Small intestine (tissue), 7 donors: ENCODE results near the gene VAPB. TPM values are rescaled to one million over a fixed set of nuclear protein-coding genes. Genes with fewer than 3 reads are reported as not detected.

Source experiments
- DNase-seq, 2 donors: peaks; one replicate each; pipeline versions ENCODE4 v3.0.0 to v3.0.0-alpha.2; 2013
- FAIRE-seq: peaks from 2 replicates; lab custom pipeline; 2012; peaks lifted over from hg19 to GRCh38; lab: Jason Lieb, UNC
- H3K27ac ChIP-seq, 3 donors: one replicate each; pipeline ENCODE4 v1.5.1; 2013; ENCODE audit warnings: low read length in 2 of 3, mild to moderate bottlenecking in 2 of 3, control low read depth in 1 of 3, inconsistent platforms in 1 of 3, low read depth in 1 of 3, moderate library complexity in 1 of 3
- H3K27me3 ChIP-seq, 3 donors: one replicate each; pipeline ENCODE4 v1.6.1; 2013; ENCODE audit warnings: low read length in 3 of 3, inconsistent platforms in 1 of 3; ENCODE audit not compliant: control insufficient read depth in 3 of 3, insufficient read depth in 3 of 3
- H3K36me3 ChIP-seq, 3 donors: one replicate each; pipeline ENCODE4 v1.6.1; 2013; ENCODE audit warnings: low read length in 3 of 3, inconsistent platforms in 1 of 3, low read depth in 1 of 3, mild to moderate bottlenecking in 1 of 3, moderate library complexity in 1 of 3; ENCODE audit not compliant: control insufficient read depth in 3 of 3, insufficient read depth in 2 of 3
- H3K4me1 ChIP-seq, 3 donors: one replicate each; pipeline ENCODE4 v1.6.1; 2013; ENCODE audit warnings: low read length in 2 of 3, inconsistent platforms in 1 of 3, low read depth in 1 of 3, mild to moderate bottlenecking in 1 of 3, moderate library complexity in 1 of 3; ENCODE audit not compliant: control insufficient read depth in 3 of 3, insufficient read depth in 2 of 3
- H3K4me3 ChIP-seq, 3 donors: one replicate each; pipeline ENCODE4 v1.5.1; 2013; ENCODE audit warnings: low read length in 3 of 3, control low read depth in 1 of 3, inconsistent platforms in 1 of 3, low read depth in 1 of 3, mild to moderate bottlenecking in 1 of 3, moderate library complexity in 1 of 3
- H3K9me3 ChIP-seq, 2 donors: one replicate each; pipeline ENCODE4 v1.6.1; 2013; ENCODE audit warnings: low read depth in 1 of 2, low read length in 1 of 2; ENCODE audit not compliant: control insufficient read depth in 2 of 2, insufficient read depth in 1 of 2
- WGBS, 3 donors: extraction: QIAGEN DNeasy Blood & Tissue Kit; methylation state at CpG; one replicate each; pipeline ENCODE4 v1.1.7; 2013; 5-methylcytosine and 5-hydroxymethylcytosine counted together
- polyA plus RNA-seq, 4 donors: library from polyadenylated mRNA; stranded (reverse) in 3 of 4; unstranded in 1 of 4; fragments of 200-250 nt in 3 of 4; fragments of 120-200 nt in 1 of 4; gene quantifications; one replicate each; pipeline versions ENCODE4 v1.2.1 to v1.2.3, GENCODE V29; 2013
- donor health status: healthy with polysubstance abuse.
- donor health status: control.
- donor health status: control.
- donor health status: Bipolar disorder and iron deficiency.
- donor health status: healthy.

Gene VAPB
- polyA plus RNA-seq, 4 donors = 36.5 to 39.2 (median 37.8) TPM

DNA sequence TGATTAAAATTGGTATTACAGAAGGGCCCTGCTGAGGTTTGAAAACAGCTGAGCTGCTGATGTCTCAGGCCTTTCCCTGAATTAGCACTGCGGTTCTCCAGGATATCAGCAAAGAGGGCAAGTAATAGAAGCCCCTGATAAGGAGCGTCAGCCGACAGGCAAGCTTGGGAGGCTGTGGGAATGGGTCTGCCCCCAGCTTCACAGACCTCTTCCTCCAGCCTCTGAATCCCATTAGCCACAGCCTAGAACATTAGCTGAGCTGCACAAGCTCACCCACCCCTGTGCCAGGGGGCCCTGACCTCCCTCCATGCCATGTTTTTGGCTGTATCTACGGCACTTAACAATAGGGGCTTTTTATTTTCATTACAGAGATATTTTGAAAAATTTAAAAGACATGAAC lies 59.9 kb downstream of the VAPB start:
- DNase-seq (no peak), FAIRE-seq (no peak)
- WGBS, 3 donors = 65 to 72% (median 70%) methylated on average over 4 of the region's 4 CpGs
- Histone ChIP-seq H3K36me3 (peaks cover 2 to 25% (median 8%) of the 10 kb centered on the region in 3 donors), H3K9me3 (no peaks in the 10 kb centered on the region), H3K27ac (no peak overlapping the region), H3K4me1 (no peaks in the 10 kb centered on the region), H3K27me3 (no peaks in the 10 kb centered on the region), H3K4me3 (no peak overlapping the region)

DNA sequence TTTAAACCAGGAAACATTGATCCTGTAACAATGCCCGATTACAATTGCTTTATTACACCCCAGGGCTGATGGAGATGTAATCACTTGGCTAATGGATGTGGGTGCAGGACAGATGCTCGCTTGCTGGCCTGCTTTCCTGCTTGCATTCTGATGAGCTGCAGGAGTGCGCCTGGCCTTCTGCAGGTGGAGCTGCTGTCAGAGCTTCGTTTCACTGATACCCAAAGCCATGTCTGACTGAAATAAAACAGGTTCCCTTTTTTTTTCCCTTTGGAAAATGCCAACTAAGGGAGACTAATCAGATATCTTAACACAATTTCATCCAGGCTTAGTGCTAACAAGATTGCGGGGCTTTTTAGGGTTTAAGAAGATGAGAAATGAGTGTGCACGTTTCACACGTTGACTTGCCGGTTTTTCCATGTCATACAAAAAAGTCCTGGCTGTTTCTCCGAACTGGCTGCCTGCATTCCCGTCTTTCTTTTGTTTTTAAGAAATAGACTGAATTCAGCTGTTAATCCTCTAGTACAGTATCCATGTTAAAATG lies 60.7 kb downstream of the VAPB start:
- DNase-seq (no peak), FAIRE-seq (no peak)
- H3K4me1 ChIP-seq = no peaks in the 10 kb centered on the region
- H3K27ac ChIP-seq = no peak overlapping the region
- peaks cover 2 to 20% (median 3%) of the 10 kb centered on the region in 3 donors for H3K36me3 ChIP-seq
- no peaks in the 10 kb centered on the region for H3K9me3 ChIP-seq
- no peak overlapping the region for H3K4me3 ChIP-seq
- H3K27me3 ChIP-seq = no peaks in the 10 kb centered on the region
- 46 to 60% (median 57%) methylated on average over 10 of the region's 10 CpGs for WGBS, 3 donors

- 67 to 75% (median 67%) methylated on average over 10 of the region's 10 CpGs for WGBS, 3 donors
- Histone ChIP-seq H3K27ac (no peak overlapping the region), H3K4me3 (no peak overlapping the region), H3K4me1 (no peaks in the 10 kb centered on the region), H3K9me3 (no peaks in the 10 kb centered on the region), H3K27me3 (no peaks in the 10 kb centered on the region), H3K36me3 (peaks cover 0 to 19% (median 2%) of the 10 kb centered on the region in 3 donors)
- no peak for FAIRE-seq
- no peak for DNase-seq
These were observed 61.2 kb downstream of the VAPB start for GRCh38 chr20:58450254-58450653.

DNA sequence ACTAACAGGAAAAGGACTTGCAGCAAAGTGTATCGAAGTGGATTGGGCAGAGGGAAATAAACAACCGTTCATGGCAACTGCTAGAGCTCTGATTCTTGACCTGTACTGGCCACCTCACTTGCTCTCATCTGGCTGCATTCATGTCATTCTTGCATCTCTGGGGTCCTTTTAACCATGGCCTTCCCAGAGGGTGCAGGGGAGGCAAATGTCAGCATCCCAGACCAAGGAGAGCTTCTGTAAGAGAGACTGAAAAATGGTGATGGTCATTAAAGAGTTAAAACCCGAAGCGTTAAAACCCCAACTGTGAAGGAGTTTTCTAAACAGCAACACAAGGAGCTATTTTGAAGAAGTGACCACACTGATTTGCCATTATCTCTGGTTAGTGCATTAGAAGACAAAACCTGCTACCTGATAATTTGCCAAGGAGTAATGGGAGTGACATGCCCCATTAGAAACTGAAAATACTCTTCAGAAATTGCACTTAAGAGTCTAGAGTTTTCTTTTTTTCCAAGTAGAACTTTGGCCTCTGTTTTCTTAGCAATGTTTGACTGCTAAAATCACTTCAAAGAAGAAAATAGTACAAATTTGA lies 63.7 kb downstream of the VAPB start:
- DNase-seq = no peak
- no peak overlapping the region for H3K4me3 ChIP-seq
- H3K27ac ChIP-seq = no peak overlapping the region
- peaks cover 0 to 15% (median 0%) of the 10 kb centered on the region in 3 donors for H3K36me3 ChIP-seq
- 54 to 81% (median 76%) methylated on average over 4 of the region's 4 CpGs for WGBS, 3 donors
- FAIRE-seq = no peak
- H3K27me3 ChIP-seq = no peaks in the 10 kb centered on the region
- H3K4me1 ChIP-seq = no peaks in the 10 kb centered on the region
- no peaks in the 10 kb centered on the region for H3K9me3 ChIP-seq

- H3K36me3 ChIP-seq = peaks cover 0 to 17% (median 0%) of the 10 kb centered on the region in 3 donors
- H3K27ac ChIP-seq = no peak overlapping the region
- H3K4me3 ChIP-seq = no peak overlapping the region
- H3K27me3 ChIP-seq = no peaks in the 10 kb centered on the region
- H3K4me1 ChIP-seq = no peaks in the 10 kb centered on the region
- DNase-seq = no peak
- FAIRE-seq = no peak
- 76 to 88% (median 88%) methylated on average over 5 of the region's 5 CpGs for WGBS, 3 donors
- H3K9me3 ChIP-seq = no peaks in the 10 kb centered on the region
These were observed 64.4 kb downstream of the VAPB start for GRCh38 chr20:58453391-58453790.

DNA sequence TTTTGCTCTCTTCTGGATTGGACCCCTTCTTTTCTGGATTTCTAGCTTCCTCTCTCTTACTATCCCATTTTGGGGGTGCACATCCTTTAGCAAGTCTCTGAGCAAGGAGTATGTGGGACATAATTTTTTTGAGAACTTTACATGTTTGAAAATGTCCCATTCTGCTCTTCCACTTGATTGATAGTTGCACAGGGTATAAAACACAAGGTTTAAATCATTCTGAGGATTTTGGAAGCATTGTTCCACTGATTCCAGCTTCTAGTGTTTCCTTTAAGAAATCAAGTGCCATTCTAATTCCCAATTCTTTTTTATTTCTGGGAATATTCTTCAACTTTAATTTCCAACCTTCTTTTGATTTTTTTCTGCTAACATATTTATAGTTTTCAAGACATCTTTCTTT lies 65.4 kb downstream of the VAPB start:
- Histone ChIP-seq H3K27ac (no peak overlapping the region), H3K27me3 (no peaks in the 10 kb centered on the region), H3K4me3 (no peak overlapping the region), H3K4me1 (no peaks in the 10 kb centered on the region), H3K36me3 (peaks cover 0 to 13% (median 0%) of the 10 kb centered on the region in 3 donors), H3K9me3 (no peaks in the 10 kb centered on the region)
- no peak for FAIRE-seq
- no peak for DNase-seq

DNA sequence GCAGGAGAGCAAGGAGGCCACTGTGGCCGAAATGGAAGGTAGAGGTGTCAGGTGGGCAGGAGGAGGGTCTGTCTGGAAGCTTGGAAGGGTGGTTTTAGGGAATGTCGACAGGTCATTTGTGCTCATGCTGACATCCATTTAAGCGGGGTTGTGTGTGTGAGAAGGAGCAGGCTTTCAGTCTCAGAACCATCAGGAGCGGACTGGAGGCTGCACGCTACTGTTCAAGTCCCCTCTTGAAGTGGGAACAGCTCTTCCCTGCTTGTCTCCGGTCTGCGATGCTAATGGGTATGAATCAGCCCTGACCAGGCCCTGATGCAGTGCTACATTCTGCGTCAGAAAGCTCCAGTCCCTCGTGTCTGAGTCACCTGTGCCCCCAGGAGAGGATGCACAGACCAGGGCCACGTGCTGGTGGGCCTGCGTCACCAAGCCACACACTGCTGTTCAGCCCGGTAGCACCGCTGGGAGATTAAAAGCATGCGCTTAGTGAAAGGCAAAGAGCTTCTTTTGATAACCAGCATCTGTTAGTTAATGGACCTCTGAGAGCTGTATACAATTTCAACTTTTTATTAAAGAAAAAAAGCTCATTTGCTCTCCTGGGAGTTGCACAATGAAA lies 68.2 kb downstream of the VAPB start:
- no peaks in the 10 kb centered on the region for H3K27me3 ChIP-seq
- H3K4me1 ChIP-seq = no peaks in the 10 kb centered on the region
- H3K4me3 ChIP-seq = no peak overlapping the region
- peaks cover 0 to 16% (median 0%) of the 10 kb centered on the region in 3 donors for H3K36me3 ChIP-seq
- no peak overlapping the region for H3K27ac ChIP-seq
- FAIRE-seq = no peak
- no peaks in the 10 kb centered on the region for H3K9me3 ChIP-seq
- DNase-seq = no peak
- WGBS, 3 donors = 89 to 96% (median 95%) methylated on average over 14 of the region's 14 CpGs

- Histone ChIP-seq H3K27me3 (no peaks in the 10 kb centered on the region), H3K4me1 (no peaks in the 10 kb centered on the region), H3K36me3 (peaks cover 0 to 16% (median 0%) of the 10 kb centered on the region in 3 donors), H3K4me3 (no peak overlapping the region), H3K9me3 (no peaks in the 10 kb centered on the region), H3K27ac (no peak overlapping the region)
- WGBS, 3 donors = 81 to 93% (median 88%) methylated on average over 16 of the region's 16 CpGs
- FAIRE-seq = no peak
- DNase-seq = no peak
These were observed 69.5 kb downstream of the VAPB start for GRCh38 chr20:58458342-58459057.
